Measurements from ENCODE around the gene NRM.

Gene NRM

GRCh38 chr6:30685157-30686008 lies 5.4 kb downstream of the NRM start:
- FAIRE-seq (no peak), DNase-seq (ENCODE audit: insufficient read length, low spot score) (no peak)
- no peak for TF ChIP-seq CTCF (IDR thresholded peaks at IDR 0.05; ENCODE audit: insufficient read depth, missing control alignments)

- FAIRE-seq = no peak
- TF ChIP-seq CTCF (IDR thresholded peaks at IDR 0.05; ENCODE audit: insufficient read depth, missing control alignments) = no peak
- DNase-seq (ENCODE audit: insufficient read length, low spot score) = no peak
Measured at GRCh38 chr6:30684386-30685156, 6.2 kb downstream of the NRM start.

- FAIRE-seq (no peak), DNase-seq (ENCODE audit: insufficient read length, low spot score) (no peak)
- TF ChIP-seq CTCF (IDR thresholded peaks at IDR 0.05; ENCODE audit: insufficient read depth, missing control alignments) = no peak
Measured at GRCh38 chr6:30683980-30684338, 6.8 kb downstream of the NRM start.

GRCh38 chr6:30683183-30683979 lies 7.4 kb downstream of the NRM start:
- DNase-seq (ENCODE audit: insufficient read length, low spot score) (no peak), FAIRE-seq (no peak)
- TF ChIP-seq CTCF (IDR thresholded peaks at IDR 0.05; ENCODE audit: insufficient read depth, missing control alignments) = no peak

GRCh38 chr6:30682143-30683117 lies 8.4 kb downstream of the NRM start:
- FAIRE-seq (no peak), DNase-seq (ENCODE audit: insufficient read length, low spot score) (no peak)
- TF ChIP-seq CTCF (IDR thresholded peaks at IDR 0.05; ENCODE audit: insufficient read depth, missing control alignments) = no peak

DNA sequence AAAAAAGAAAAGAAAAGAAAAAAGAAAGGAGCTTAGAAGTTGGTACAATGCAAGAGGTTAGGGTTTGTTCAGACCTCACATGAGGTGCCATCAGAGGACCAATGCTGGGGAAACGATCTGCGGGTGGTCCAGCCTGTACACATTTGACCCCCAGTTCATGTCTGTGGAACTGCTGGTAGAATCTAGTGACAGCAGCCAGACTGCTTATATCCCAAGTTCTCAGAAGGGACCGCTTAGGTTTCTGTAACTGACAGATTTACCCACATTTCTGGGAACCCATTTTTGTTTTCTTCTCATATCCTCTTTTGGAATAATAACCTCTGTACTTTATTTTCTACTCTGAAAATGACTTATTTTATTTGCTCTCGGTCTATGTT lies 9.0 kb downstream of the NRM start:
- TF ChIP-seq CTCF (IDR thresholded peaks at IDR 0.05; ENCODE audit: insufficient read depth, missing control alignments) = no peak
- DNase-seq (ENCODE audit: insufficient read length, low spot score) (no peak), FAIRE-seq (no peak)
